GM12865 (cell line): Measurements from ENCODE around the gene BMP5.

Experiments used
- DNase-seq: peaks from one replicate; pipeline ENCODE4 v3.0.0; 2010; ENCODE audit warnings: low read depth
- H3K4me3 ChIP-seq: 2 replicates; pipeline ENCODE4 v1.5.1; 2011; ENCODE audit warnings: mild to moderate bottlenecking, low read depth, low read length, control low read depth
- CTCF ChIP-seq: IDR thresholded peaks from 2 replicates; pipeline ENCODE4 v1.5.1; 2011; ENCODE audit warnings: low read length, control low read depth, low read depth, inconsistent platforms; ENCODE audit not compliant: insufficient read depth; ENCODE audit errors: missing control alignments

BMP5 gene

GRCh38 chr6:55853008-55854001, 22.1 kb downstream of the BMP5 start:
- DNase-seq = no peak
- H3K4me3 ChIP-seq = no peak overlapping the region
- no peak for TF ChIP-seq CTCF

DNA sequence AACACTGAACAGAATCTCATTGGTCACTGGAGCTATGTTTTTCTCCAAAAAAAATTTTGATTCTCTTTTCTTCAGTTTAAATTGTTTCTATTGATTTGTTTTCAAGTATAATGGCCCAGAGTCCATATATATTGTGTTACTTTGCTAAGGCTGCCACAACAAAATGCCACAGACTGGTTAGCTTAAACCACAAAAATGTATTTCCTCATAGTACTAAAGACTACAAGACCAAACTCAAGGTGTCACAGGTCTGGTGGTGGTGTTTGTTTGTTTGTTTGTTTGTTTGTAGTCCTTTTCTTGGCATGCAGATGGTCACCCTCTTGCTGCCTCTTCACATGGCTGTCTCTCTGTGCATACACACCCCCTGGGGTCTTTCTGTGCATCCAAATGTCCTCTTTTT, 34.0 kb downstream of the BMP5 start:
- DNase-seq = peak; percentile 10
- no peak overlapping the region for H3K4me3 ChIP-seq
- TF ChIP-seq CTCF = no peak

DNA sequence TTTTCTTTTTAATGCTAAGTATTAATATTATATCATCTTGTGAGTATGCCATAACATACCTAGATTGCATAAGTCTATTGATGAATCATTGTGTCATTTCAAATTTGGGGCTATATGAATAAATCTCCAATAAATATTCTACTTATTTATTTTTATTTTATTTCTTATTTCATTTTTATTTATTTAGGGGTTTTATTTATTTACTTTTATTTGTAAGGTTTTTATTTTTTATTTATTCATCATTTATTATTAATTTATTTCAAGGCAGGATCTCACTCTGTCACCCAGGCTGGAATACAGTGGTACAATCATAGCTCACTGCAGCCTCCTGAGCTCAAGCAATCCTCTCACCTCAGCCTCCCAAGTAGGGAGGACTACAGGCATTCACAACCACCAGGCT, 36.3 kb downstream of the BMP5 start:
- H3K4me3 ChIP-seq = no peak overlapping the region
- TF ChIP-seq CTCF = no peak
- DNase-seq = no peak

- no peak for TF ChIP-seq CTCF
- H3K4me3 ChIP-seq = no peak overlapping the region
- no peak for DNase-seq
Measured at GRCh38 chr6:55836945-55837344, 38.4 kb downstream of the BMP5 start.

DNA sequence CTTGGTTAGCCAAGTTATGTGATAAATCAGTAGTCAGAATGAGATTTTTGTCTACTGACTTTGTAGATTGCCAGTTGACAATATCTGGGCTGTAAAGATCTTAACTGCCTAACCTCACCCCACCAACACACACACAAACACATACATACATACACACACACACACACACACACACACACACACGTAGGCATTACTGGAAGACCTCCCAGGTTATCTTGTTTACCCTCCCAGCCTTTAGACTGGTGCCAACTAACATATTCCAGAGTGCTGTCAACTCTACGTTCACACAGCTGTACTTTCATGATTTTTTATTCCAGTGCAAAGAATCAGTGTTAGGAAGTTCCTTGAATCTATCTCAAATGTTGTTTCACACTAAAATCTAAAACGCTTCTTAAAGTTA, 38.9 kb downstream of the BMP5 start:
- no peak for DNase-seq
- H3K4me3 ChIP-seq = no peak overlapping the region
- no peak for TF ChIP-seq CTCF

GRCh38 chr6:55835220-55835619, 40.2 kb downstream of the BMP5 start:
- no peak overlapping the region for H3K4me3 ChIP-seq
- DNase-seq = no peak
- TF ChIP-seq CTCF = no peak

DNA sequence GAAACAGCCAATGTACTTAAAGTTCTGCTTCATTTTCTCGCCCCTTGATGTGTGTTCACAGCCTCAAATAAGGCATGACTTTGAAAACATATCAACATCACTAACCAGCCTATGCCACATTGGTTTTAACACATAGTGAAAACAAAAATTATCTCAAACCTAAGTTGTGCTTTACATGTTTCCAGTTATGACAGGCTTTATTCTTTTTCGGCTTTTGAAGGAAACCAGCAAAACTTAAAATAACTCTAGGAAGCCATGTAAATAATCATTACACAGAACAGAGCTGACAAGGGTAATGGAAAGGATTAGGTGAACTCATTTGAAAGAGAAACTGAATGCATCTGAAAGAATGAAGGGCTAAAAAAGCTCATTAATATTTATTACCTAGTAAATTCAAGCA, 42.1 kb downstream of the BMP5 start:
- DNase-seq = peak; percentile 54
- TF ChIP-seq CTCF = no peak
- peak overlapping the region; percentile 28 for H3K4me3 ChIP-seq
